Muscle of leg (tissue), 11 donors: ENCODE measurements around the gene RNH1. TPM values are rescaled to one million over a fixed set of nuclear protein-coding genes. Genes with fewer than 3 reads are reported as not detected.

Source experiments
- DNase-seq: peaks from one replicate; pipeline ENCODE4 v3.0.0; 2013
- H3K27ac ChIP-seq: one replicate; pipeline ENCODE4 v1.5.1; 2013; ENCODE audit warnings: mild to moderate bottlenecking, low read length, control low read depth
- H3K27me3 ChIP-seq: one replicate; pipeline ENCODE4 v1.6.1; 2013; ENCODE audit warnings: low read length; ENCODE audit not compliant: control insufficient read depth, insufficient read depth
- H3K36me3 ChIP-seq: one replicate; pipeline ENCODE4 v1.6.1; 2013; ENCODE audit warnings: low read length; ENCODE audit not compliant: control insufficient read depth, insufficient read depth
- H3K4me1 ChIP-seq: one replicate; pipeline ENCODE4 v1.6.1; 2013; ENCODE audit warnings: low read length; ENCODE audit not compliant: control insufficient read depth, insufficient read depth
- H3K4me3 ChIP-seq: one replicate; pipeline ENCODE4 v1.5.1; 2013; ENCODE audit warnings: low read length, control low read depth
- H3K9me3 ChIP-seq: replicated peaks from 2 replicates; pipeline ENCODE4 v1.6.1; 2013; ENCODE audit warnings: low read depth, low read length; ENCODE audit not compliant: control insufficient read depth
- WGBS: methylation state at CpG from one replicate; pipeline ENCODE4 v1.1.5; 2013; ENCODE audit warnings: missing lambda C conversion rate; ENCODE audit not compliant: insufficient coverage; 5-methylcytosine and 5-hydroxymethylcytosine counted together
- polyA plus RNA-seq, 8 donors: library from polyadenylated mRNA; unstranded; fragments of 120-200 nt; gene quantifications; one replicate each; pipeline versions ENCODE4 v1.2.1 to v1.2.3, GENCODE V29; 2013; ENCODE audit warnings: inconsistent platforms in 1 of 8, low replicate concordance in 1 of 8; ENCODE audit not compliant: insufficient read length in 8 of 8, insufficient read depth in 1 of 8
- total RNA-seq: library from RNA; stranded (reverse); fragments of 120-200 nt; gene quantifications from one replicate; pipeline ENCODE4 v1.2.4, GENCODE V29; 2013

Gene RNH1
- total and polyA plus RNA-seq, 9 donors = 89.5 to 107 (median 99.1) TPM

DNA sequence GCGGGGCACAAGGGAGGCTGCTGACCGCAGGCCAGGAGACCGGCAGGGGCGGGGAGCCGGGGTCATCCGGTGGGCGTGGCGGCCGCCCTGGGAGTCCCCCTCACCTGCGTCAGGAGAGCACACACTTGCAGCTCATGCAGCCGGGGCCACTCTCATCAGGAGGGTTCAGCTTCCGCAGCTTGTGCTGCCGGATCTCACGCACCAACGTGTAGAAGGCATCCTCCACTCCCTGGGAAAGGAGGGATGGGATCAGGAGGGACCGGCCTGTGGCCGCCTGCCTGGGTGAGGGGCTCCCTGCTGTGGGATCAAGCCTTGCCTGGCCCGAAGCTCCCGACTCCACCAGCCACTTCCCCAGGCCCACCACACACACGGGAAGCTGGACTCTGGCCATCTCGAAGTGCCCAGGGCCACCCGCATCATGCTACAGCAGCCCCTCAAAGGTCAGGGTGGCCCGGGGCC, 25.5 kb upstream of the RNH1 start:
- Histone ChIP-seq H3K36me3 (peaks cover 36% of the 10 kb centered on the region), H3K4me3 (no peak overlapping the region), H3K27ac (no peak overlapping the region), H3K4me1 (peaks cover 65% of the 10 kb centered on the region), H3K9me3 (no peaks in the 10 kb centered on the region), H3K27me3 (peaks cover 16% of the 10 kb centered on the region)
- WGBS = 84% methylated on average over 20 of the region's 23 CpGs
- DNase-seq = no peak

DNA sequence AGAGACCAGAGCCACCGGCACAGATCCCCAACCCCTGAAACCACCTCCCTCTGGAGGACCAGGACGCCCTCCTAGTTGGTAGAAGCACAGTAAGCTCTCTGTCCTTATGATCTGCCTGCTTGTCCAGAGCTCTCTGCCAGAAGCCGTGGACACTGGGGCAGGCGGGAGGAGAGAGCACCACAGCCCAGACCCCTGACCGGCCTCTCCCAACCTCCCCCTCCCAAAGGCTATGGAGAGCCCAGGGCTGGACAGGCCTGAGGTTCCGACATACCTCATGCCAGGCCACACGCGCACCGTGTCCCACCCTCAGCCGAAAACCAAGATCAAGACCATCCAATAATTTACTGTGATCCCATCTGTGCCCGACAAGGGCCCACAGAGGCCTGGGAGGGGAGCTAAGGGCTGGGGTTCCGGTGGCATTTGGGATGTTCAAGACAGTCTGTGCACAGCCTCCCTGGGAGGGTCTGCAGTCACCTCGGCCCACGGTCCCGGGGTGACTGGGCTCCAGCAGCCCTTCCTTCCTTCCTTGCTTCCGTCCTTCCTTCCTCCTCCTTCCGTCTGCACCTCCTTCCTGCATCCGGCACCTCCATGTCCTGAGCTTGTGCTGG, 25.0 kb upstream of the RNH1 start:
- Histone ChIP-seq H3K4me1 (peaks cover 59% of the 10 kb centered on the region), H3K36me3 (peaks cover 36% of the 10 kb centered on the region), H3K27ac (no peak overlapping the region), H3K4me3 (no peak overlapping the region), H3K9me3 (no peaks in the 10 kb centered on the region), H3K27me3 (peaks cover 11% of the 10 kb centered on the region)
- no peak for DNase-seq
- WGBS = 73% methylated on average over 12 of the region's 18 CpGs

- H3K4me3 ChIP-seq = no peak overlapping the region
- no peak for DNase-seq
- peaks cover 54% of the 10 kb centered on the region for H3K4me1 ChIP-seq
- H3K36me3 ChIP-seq = peaks cover 36% of the 10 kb centered on the region
- no peaks in the 10 kb centered on the region for H3K9me3 ChIP-seq
- 90% methylated on average over 19 of the region's 28 CpGs for WGBS
- peaks cover 3% of the 10 kb centered on the region for H3K27me3 ChIP-seq
- H3K27ac ChIP-seq = no peak overlapping the region
Observed at GRCh38 chr11:530960-531831, 24.2 kb upstream of the RNH1 start.

- no peaks in the 10 kb centered on the region for H3K9me3 ChIP-seq
- peaks cover 36% of the 10 kb centered on the region for H3K36me3 ChIP-seq
- peaks cover 51% of the 10 kb centered on the region for H3K4me1 ChIP-seq
- WGBS = 69% methylated on average over 18 of the region's 18 CpGs
- no peaks in the 10 kb centered on the region for H3K27me3 ChIP-seq
- H3K4me3 ChIP-seq = no peak overlapping the region
- no peak for DNase-seq
- peak overlapping the region; percentile 63 for H3K27ac ChIP-seq
Observed at GRCh38 chr11:529728-530411, 22.8 kb upstream of the RNH1 start.

DNA sequence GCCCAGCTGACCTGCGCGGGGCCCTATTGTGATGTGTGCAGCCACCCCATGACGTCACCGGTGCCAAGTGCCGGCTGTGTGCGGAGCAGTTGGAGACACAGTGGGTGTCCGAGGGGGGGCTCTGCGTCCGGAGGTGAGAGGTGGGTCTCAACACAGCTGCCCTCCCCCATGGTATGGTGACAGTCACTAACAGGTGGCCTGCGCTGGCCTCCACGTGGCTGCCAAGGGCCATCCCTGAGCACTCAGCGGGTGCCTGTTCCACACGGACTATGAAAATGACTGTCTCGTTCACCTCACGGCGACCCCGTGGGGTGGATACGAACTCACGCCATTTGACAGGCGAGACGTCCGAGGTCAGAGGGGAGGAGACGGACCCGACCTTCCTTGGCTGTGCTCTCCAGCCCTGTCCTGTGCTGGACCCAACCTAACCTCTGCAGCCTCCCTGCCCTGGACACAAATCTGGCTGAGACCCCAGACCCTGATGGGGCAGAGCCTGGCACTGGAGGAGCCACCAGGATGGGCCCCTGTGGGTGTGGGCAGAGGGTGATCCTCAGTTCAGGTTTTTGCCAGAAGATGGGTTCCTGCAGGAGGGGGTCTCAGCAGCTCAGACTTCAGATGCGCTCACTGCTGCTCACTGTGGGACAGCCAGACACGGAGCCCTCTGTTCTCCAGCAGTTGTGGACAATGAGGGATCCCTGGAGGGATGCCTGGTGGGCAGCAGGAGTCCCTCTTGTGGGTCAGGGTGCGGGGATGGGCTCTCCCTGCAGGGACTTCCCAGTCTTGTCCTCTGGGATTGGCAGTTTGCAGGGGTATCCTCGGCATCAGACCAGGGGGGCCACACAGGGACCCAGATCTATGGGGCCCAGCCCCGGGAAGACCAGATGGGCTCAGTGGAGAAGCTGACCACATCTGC, 22.0 kb upstream of the RNH1 start:
- 67% methylated on average over 28 of the region's 29 CpGs for WGBS
- Histone ChIP-seq H3K27ac (peak overlapping the region; percentile 63), H3K36me3 (peaks cover 36% of the 10 kb centered on the region), H3K27me3 (no peaks in the 10 kb centered on the region), H3K4me1 (peaks cover 44% of the 10 kb centered on the region), H3K4me3 (no peak overlapping the region), H3K9me3 (no peaks in the 10 kb centered on the region)
- DNase-seq = peak; percentile 70

DNA sequence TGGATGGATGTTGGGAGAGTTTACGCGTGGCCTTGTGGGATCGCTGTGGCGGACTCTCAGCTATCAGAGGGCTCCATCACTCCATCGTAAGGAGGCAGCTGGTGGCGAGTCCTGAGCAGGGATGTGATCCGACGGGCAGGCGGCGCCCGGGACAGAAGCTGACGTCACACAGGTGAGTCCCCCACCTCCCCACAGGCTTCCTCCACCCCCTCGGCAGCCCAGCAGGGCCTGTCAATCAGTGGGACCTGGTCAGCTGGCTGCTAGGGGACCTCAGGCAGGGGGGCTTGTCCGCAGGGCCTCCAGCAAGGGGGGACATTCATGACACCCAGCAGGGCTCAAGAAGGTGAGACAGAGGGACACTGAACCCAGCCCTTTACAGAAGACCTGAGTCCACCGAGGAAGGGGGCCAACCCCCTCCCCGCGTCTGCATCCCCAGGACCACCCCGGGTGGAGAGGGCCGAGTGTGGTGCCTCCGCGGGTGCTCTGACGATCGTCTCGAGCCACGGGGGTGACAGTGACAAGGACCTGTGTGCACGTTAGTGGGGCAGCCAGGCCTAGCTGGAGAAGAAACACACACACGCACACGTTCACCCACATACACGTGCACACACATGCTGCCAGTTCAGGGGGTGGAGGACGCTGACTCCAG, 21.2 kb upstream of the RNH1 start:
- no peak for DNase-seq
- H3K9me3 ChIP-seq = no peaks in the 10 kb centered on the region
- H3K4me3 ChIP-seq = no peak overlapping the region
- peaks cover 36% of the 10 kb centered on the region for H3K4me1 ChIP-seq
- 79% methylated on average over 25 of the region's 30 CpGs for WGBS
- H3K27ac ChIP-seq = peak overlapping the region; percentile 63
- no peaks in the 10 kb centered on the region for H3K27me3 ChIP-seq
- H3K36me3 ChIP-seq = peaks cover 29% of the 10 kb centered on the region

- Histone ChIP-seq H3K4me1 (peaks cover 24% of the 10 kb centered on the region), H3K9me3 (no peaks in the 10 kb centered on the region), H3K4me3 (no peak overlapping the region), H3K27ac (no peak overlapping the region), H3K27me3 (no peaks in the 10 kb centered on the region), H3K36me3 (peaks cover 8% of the 10 kb centered on the region)
- DNase-seq = no peak
- 72% methylated on average over 9 of the region's 17 CpGs for WGBS
Observed at GRCh38 chr11:526192-526591, 19.1 kb upstream of the RNH1 start.

- DNase-seq = no peak
- 87% methylated on average over 5 of the region's 10 CpGs for WGBS
- no peaks in the 10 kb centered on the region for H3K27me3 ChIP-seq
- no peaks in the 10 kb centered on the region for H3K9me3 ChIP-seq
- no peaks in the 10 kb centered on the region for H3K36me3 ChIP-seq
- H3K27ac ChIP-seq = no peak overlapping the region
- peaks cover 6% of the 10 kb centered on the region for H3K4me1 ChIP-seq
- no peak overlapping the region for H3K4me3 ChIP-seq
Observed at GRCh38 chr11:521177-521688, 14.2 kb upstream of the RNH1 start.
